Neuron (in vitro differentiated cells): ENCODE data around the gene PLPP4.

Source experiments
- H2AFZ ChIP-seq: one replicate; pipeline ENCODE4 v1.6.1; 2013; ENCODE audit warnings: low read depth, mild to moderate bottlenecking, inconsistent platforms, low read length, moderate library complexity
- H3K27me3 ChIP-seq: one replicate; pipeline ENCODE4 v1.6.1; 2013; ENCODE audit warnings: low read length; ENCODE audit not compliant: insufficient read depth
- H3K36me3 ChIP-seq: one replicate; pipeline ENCODE4 v1.6.1; 2013; ENCODE audit warnings: low read length; ENCODE audit not compliant: insufficient read depth
- H3K4me1 ChIP-seq: one replicate; pipeline ENCODE4 v1.6.1; 2013; ENCODE audit warnings: low read length; ENCODE audit not compliant: insufficient read depth
- H3K4me3 ChIP-seq: 2 replicates; pipeline ENCODE4 v1.5.1; 2013; ENCODE audit warnings: mild to moderate bottlenecking, low read length, moderate library complexity
- H3K9me3 ChIP-seq: one replicate; pipeline ENCODE4 v1.6.1; 2013; ENCODE audit warnings: low read length

The PLPP4 gene

DNA sequence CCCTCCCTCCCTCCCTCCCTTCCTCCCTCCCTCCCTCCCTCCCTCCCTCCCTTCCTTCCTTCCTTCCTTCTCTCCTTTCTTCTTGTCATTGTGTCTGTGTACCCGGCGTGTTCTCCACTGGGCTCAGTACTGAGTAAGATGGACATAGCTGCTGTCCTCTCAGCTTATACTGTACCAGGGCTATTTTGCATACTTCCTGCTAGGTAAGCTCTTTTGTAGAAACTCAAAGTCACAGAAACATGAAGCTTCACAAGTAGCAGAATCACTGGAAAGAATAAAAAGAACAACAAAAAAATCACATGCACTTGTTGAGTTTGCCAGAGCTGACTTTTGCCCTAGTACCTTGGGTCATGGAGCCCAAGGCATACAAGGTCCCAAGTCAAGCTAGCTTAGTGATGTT lies 125.7 kb downstream of the PLPP4 start:
- H2AFZ ChIP-seq = no peak overlapping the region
- no peaks in the 10 kb centered on the region for H3K36me3 ChIP-seq
- no peak overlapping the region for H3K4me3 ChIP-seq
- H3K9me3 ChIP-seq = no peaks in the 10 kb centered on the region
- no peaks in the 10 kb centered on the region for H3K27me3 ChIP-seq
- H3K4me1 ChIP-seq = peaks cover 6% of the 10 kb centered on the region

- Histone ChIP-seq H3K27me3 (no peaks in the 10 kb centered on the region), H2AFZ (no peak overlapping the region), H3K9me3 (no peaks in the 10 kb centered on the region), H3K4me1 (peaks cover 6% of the 10 kb centered on the region), H3K36me3 (no peaks in the 10 kb centered on the region), H3K4me3 (no peak overlapping the region)
Observed at GRCh38 chr10:120583424-120584108, 126.5 kb downstream of the PLPP4 start.

GRCh38 chr10:120584786-120585185 lies 127.8 kb downstream of the PLPP4 start:
- H3K36me3 ChIP-seq = no peaks in the 10 kb centered on the region
- H3K4me1 ChIP-seq = peaks cover 6% of the 10 kb centered on the region
- H2AFZ ChIP-seq = no peak overlapping the region
- no peaks in the 10 kb centered on the region for H3K27me3 ChIP-seq
- no peaks in the 10 kb centered on the region for H3K9me3 ChIP-seq
- no peak overlapping the region for H3K4me3 ChIP-seq

DNA sequence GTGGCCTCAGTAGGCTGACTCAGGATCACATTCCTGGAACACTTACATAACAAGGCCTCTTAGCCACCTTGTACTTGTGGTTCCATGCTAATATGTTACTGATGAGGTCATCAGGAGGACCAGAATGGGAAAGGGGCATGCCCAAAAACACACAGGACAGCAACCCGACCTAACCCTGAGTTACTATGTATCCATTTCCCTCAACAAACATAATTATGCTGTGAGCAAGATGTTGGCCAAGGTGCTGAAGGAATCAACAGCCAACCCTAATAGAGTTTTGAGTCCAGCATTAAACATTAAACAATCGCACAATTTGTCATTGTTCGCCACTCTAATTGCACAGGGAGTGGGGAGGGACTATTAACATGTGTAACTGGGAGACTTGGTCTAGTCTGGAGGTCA lies 129.4 kb downstream of the PLPP4 start:
- H3K4me3 ChIP-seq = no peak overlapping the region
- no peaks in the 10 kb centered on the region for H3K9me3 ChIP-seq
- H3K27me3 ChIP-seq = no peaks in the 10 kb centered on the region
- H3K4me1 ChIP-seq = no peaks in the 10 kb centered on the region
- H2AFZ ChIP-seq = no peak overlapping the region
- no peaks in the 10 kb centered on the region for H3K36me3 ChIP-seq

- Histone ChIP-seq H3K4me1 (no peaks in the 10 kb centered on the region), H3K27me3 (no peaks in the 10 kb centered on the region), H3K36me3 (no peaks in the 10 kb centered on the region), H2AFZ (no peak overlapping the region), H3K9me3 (no peaks in the 10 kb centered on the region), H3K4me3 (no peak overlapping the region)
Observed at GRCh38 chr10:120587061-120587460, 130.0 kb downstream of the PLPP4 start.

GRCh38 chr10:120588311-120588710 lies 131.3 kb downstream of the PLPP4 start:
- no peaks in the 10 kb centered on the region for H3K9me3 ChIP-seq
- no peaks in the 10 kb centered on the region for H3K4me1 ChIP-seq
- no peaks in the 10 kb centered on the region for H3K27me3 ChIP-seq
- no peak overlapping the region for H2AFZ ChIP-seq
- no peaks in the 10 kb centered on the region for H3K36me3 ChIP-seq
- H3K4me3 ChIP-seq = no peak overlapping the region

DNA sequence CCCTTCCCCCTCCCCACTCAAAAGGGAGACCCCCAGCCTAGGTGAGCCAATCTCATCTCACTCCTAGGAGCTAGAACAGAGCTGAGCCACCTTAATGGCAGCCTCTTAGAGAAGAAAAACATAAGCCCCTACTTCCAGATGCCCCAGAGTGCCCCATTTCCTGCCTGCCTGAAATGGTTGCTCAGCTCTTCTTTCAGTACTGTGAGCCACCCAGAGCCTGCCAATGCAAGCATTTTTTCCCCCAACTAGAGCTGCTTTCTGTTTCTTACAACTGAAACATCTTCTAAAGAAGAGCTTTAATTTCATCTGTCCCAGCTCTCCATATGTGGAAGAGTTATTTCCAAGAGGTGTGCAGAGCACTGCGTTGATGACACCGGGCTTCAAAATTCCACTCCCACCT lies 136.7 kb downstream of the PLPP4 start:
- Histone ChIP-seq H2AFZ (no peak overlapping the region), H3K9me3 (no peaks in the 10 kb centered on the region), H3K4me3 (no peak overlapping the region), H3K36me3 (no peaks in the 10 kb centered on the region), H3K27me3 (peaks cover 2% of the 10 kb centered on the region), H3K4me1 (no peaks in the 10 kb centered on the region)

GRCh38 chr10:120597902-120598301 lies 140.9 kb downstream of the PLPP4 start:
- H3K36me3 ChIP-seq = no peaks in the 10 kb centered on the region
- no peak overlapping the region for H3K4me3 ChIP-seq
- H3K9me3 ChIP-seq = no peaks in the 10 kb centered on the region
- no peaks in the 10 kb centered on the region for H3K4me1 ChIP-seq
- no peak overlapping the region for H2AFZ ChIP-seq
- H3K27me3 ChIP-seq = peaks cover 2% of the 10 kb centered on the region

DNA sequence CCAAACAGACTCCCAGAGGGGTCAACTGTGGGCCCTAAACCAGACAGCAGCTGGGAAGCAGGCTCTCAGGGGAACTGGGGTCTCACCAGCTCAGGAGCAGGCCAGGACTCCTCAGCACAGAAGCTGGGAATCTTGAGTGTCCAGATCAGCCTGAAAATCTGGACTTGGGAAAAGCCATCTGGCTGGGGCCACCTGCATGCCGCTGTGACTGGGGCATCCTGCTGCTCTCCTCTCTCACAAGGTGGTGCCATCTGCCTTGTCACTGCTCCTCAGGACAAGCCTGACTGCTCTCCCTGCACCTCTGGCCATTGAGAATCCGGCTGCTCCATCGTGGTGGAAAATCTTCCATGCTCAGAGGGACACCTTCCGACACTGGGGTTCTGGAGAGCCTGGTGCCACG lies 141.4 kb downstream of the PLPP4 start:
- Histone ChIP-seq H3K9me3 (no peaks in the 10 kb centered on the region), H3K36me3 (no peaks in the 10 kb centered on the region), H3K4me3 (no peak overlapping the region), H3K27me3 (peaks cover 2% of the 10 kb centered on the region), H2AFZ (no peak overlapping the region), H3K4me1 (no peaks in the 10 kb centered on the region)

DNA sequence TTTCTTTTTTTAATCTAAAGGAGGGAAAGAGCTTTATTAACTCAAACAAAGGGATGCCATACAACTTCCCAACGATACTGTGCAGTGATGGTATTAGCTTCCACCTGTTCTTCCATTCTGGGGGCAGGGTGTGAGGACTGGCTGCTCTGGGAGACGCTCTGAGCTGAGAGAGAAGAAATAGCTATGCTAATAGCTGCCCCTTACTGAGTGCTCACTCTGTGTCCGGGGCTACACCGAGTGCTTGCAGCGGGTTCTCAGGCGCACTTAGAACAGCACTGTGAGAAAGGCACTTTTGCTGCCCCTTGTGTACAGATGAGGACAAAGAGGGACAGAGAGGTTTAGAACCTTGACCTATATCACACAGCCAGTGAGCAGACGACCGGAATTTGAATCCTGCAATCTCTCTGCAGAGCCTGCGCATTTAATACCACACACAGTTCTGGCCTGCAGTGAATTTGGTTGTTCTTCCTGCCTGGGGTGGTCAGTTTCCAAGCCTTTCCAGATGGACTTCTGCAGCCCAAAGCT lies 142.2 kb downstream of the PLPP4 start:
- H3K9me3 ChIP-seq = no peaks in the 10 kb centered on the region
- no peaks in the 10 kb centered on the region for H3K27me3 ChIP-seq
- H3K4me1 ChIP-seq = no peaks in the 10 kb centered on the region
- no peak overlapping the region for H3K4me3 ChIP-seq
- no peak overlapping the region for H2AFZ ChIP-seq
- H3K36me3 ChIP-seq = no peaks in the 10 kb centered on the region

- H3K9me3 ChIP-seq = no peaks in the 10 kb centered on the region
- no peaks in the 10 kb centered on the region for H3K36me3 ChIP-seq
- H2AFZ ChIP-seq = no peak overlapping the region
- H3K27me3 ChIP-seq = no peaks in the 10 kb centered on the region
- H3K4me1 ChIP-seq = no peaks in the 10 kb centered on the region
- H3K4me3 ChIP-seq = no peak overlapping the region
Observed at GRCh38 chr10:120600871-120601649, 144.0 kb downstream of the PLPP4 start.

DNA sequence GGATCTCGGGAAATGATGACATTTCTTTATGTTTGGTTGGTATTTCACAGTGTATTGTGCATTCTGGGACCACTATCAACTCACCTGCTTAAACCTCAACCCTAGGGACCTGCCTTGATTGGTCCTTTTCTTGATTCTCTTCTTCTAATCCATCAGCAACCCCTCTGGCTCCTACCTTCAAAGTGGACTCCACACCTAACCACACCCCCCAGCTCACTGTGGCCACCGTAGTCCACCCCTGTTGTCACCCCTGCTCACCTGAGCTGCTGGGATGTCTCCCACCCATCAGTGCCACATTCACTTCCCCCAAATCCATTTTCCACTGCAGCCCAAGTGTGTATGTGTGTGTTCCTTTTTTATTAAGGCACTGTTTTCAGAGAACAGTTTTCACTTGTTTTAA lies 145.0 kb downstream of the PLPP4 start:
- Histone ChIP-seq H3K27me3 (no peaks in the 10 kb centered on the region), H3K4me3 (no peak overlapping the region), H3K36me3 (no peaks in the 10 kb centered on the region), H3K4me1 (no peaks in the 10 kb centered on the region), H2AFZ (no peak overlapping the region), H3K9me3 (no peaks in the 10 kb centered on the region)

GRCh38 chr10:120605410-120605809 lies 148.4 kb downstream of the PLPP4 start:
- Histone ChIP-seq H3K36me3 (no peaks in the 10 kb centered on the region), H3K9me3 (no peaks in the 10 kb centered on the region), H2AFZ (no peak overlapping the region), H3K27me3 (no peaks in the 10 kb centered on the region), H3K4me1 (no peaks in the 10 kb centered on the region), H3K4me3 (no peak overlapping the region)
